SIG-M5 treated with dmso at 0.1 percent for 504 hours (cell line): Measurements from ENCODE around the gene TINAG.
"Not testable (repeated sequence)": the region's sequence is repeated elsewhere in the genome, so short reads cannot be mapped to it uniquely, and the experiment has no call there.

ENCODE experiments used
- DNase-seq: peaks from one replicate; lab custom pipeline; 2025; ENCODE audit not compliant: unreplicated experiment; lab: John Stamatoyannopoulos, UW

The TINAG gene

GRCh38 chr6:54307439-54307910 is 766 bp upstream of the TINAG start:
- DNase-seq, result no peak

- no peak for DNase-seq
Observed at GRCh38 chr6:54308986-54309315, 710 bp downstream of the TINAG start.

- DNase-seq, result no peak
Observed at GRCh38 chr6:54310377-54311152, 2.3 kb downstream of the TINAG start.

- DNase-seq, result no peak
Observed at GRCh38 chr6:54315656-54316055, 7.4 kb downstream of the TINAG start.

- no peak for DNase-seq
Observed at GRCh38 chr6:54320871-54321270, 12.6 kb downstream of the TINAG start.

GRCh38 chr6:54327631-54328030 is 19.4 kb downstream of the TINAG start:
- DNase-seq, result no peak

GRCh38 chr6:54331571-54331970 is 23.3 kb downstream of the TINAG start:
- DNase-seq, result not testable (repeated sequence)

- DNase-seq, result no peak
Observed at GRCh38 chr6:54335871-54336270, 27.6 kb downstream of the TINAG start.

- DNase-seq, result no peak
Observed at GRCh38 chr6:54353975-54354374, 45.7 kb downstream of the TINAG start.

GRCh38 chr6:54354608-54355007 is 46.4 kb downstream of the TINAG start:
- DNase-seq, result no peak

GRCh38 chr6:54357141-54357540 is 48.9 kb downstream of the TINAG start:
- no peak for DNase-seq

GRCh38 chr6:54361188-54361587 is 52.9 kb downstream of the TINAG start:
- DNase-seq, result no peak

- no peak for DNase-seq
Observed at GRCh38 chr6:54361734-54362133, 53.5 kb downstream of the TINAG start.

- DNase-seq, result no peak
Observed at GRCh38 chr6:54366667-54367327, 58.6 kb downstream of the TINAG start.

GRCh38 chr6:54377776-54378175 is 69.5 kb downstream of the TINAG start:
- DNase-seq, result no peak

GRCh38 chr6:54386295-54386694 is 78.1 kb downstream of the TINAG start:
- DNase-seq, result no peak

- DNase-seq, result no peak
Observed at GRCh38 chr6:54390362-54390761, 82.1 kb downstream of the TINAG start.

- DNase-seq, result no peak
Observed at GRCh38 chr6:54391577-54391976, 83.3 kb downstream of the TINAG start.

- no peak for DNase-seq
Observed at GRCh38 chr6:54403096-54403495, 94.9 kb downstream of the TINAG start.

GRCh38 chr6:54404791-54405190 is 96.5 kb downstream of the TINAG start:
- no peak for DNase-seq

GRCh38 chr6:54411767-54412166 is 103.5 kb downstream of the TINAG start:
- DNase-seq, result no peak

- DNase-seq, result no peak
Observed at GRCh38 chr6:54415517-54415916, 107.3 kb downstream of the TINAG start.

- no peak for DNase-seq
Observed at GRCh38 chr6:54419885-54420284, 111.6 kb downstream of the TINAG start.
